Retina (tissue), 1 donor: ENCODE measurements around the gene HSD3B7.
"Not testable (repeated sequence)": the region's sequence is repeated elsewhere in the genome, so short reads cannot be mapped to it uniquely, and the experiment has no call there.

Experiments
- DNase-seq: peaks from one replicate; pipeline ENCODE4 v3.0.0-alpha.2; 2016

HSD3B7 gene

DNA sequence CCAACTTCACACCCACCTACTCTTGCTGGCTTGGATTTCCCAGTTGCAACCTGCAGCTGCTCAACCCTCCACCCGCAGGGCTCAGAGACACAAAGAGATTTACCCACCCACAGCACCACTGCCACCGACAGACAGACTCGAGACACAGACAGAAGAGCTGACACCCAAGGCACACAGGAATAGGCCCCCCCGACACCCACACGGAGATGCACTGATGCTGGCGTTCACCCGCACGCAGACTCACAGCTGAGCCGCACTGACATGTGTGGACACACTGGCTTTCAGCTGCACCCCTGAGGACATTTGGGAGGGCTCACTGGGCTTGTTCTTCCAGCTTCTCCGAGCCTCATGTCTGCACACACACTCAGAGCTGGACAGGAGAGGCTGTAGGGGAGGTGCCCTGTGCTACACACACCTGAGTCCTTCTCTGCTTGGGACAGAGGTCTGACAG lies 17.3 kb downstream of the HSD3B7 start:
- no peak for DNase-seq

DNA sequence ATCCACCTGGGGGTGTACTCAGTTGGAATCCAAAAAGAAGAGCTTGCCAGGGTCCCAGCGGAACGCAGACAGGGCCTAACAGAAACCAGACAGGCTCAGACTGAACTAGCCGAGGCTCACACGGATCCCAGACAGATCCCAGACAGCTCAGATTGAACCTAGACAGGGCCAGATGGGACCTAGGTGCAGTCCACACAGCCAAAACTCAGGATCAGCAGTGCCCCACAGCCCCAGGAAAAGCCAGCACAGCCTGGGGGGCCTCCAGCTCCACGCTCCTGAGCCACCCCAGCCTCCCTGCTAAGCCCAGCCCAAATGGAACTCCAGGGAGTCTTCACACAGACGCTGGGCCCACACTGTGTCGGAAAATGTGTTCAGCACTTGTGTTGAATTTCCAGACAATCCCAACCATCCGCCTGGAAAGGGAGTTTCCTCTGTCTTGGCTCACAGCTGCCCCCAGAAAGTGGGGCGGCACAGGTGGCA lies 17.9 kb downstream of the HSD3B7 start:
- DNase-seq = no peak

GRCh38 chr16:31003744-31004143 lies 18.7 kb downstream of the HSD3B7 start:
- no peak for DNase-seq

GRCh38 chr16:31004658-31005057 lies 19.7 kb downstream of the HSD3B7 start:
- DNase-seq = no peak

GRCh38 chr16:31005350-31006085 lies 20.5 kb downstream of the HSD3B7 start:
- DNase-seq = no peak

GRCh38 chr16:31006086-31006385 lies 21.0 kb downstream of the HSD3B7 start:
- DNase-seq = no peak

- DNase-seq = no peak
Measured at GRCh38 chr16:31006589-31006988, 21.6 kb downstream of the HSD3B7 start.

DNA sequence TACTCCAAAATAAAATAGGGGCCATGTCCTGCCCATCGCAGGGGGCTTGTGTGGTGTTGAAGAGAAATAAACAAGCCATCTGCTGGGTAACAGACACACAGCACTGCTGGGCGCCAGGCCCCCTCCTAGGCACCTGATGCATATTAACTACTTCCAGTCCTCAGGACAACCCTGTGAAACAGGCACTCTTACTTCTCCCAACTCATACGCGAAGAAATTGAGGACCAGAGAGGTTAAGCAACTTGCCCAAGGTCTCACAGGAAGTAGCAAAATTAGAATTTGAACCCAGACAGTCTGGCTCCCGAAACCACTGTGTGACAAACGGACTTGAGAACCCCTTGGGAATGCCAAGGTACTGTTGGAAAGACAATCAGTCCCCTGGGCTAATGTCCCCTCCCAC lies 22.7 kb downstream of the HSD3B7 start:
- no peak for DNase-seq

DNA sequence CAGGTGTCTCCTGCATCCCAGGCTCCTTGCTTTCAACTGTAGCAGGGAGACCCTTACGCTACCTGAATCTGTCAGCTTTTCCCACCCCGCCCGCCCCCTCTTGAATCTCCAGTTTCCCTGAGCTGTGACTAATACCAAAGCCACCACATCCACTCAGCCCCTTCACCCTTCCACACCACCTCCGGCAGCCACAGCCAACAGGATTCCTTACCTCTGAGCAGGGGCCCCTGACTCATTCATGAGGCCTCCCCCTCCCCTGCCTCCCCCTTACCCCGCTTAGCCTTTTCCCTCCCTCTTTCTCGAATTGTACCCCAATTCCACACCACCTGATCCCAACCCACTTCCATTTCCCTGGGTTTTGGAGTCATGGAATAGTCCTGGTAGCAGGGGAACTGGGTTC lies 23.1 kb downstream of the HSD3B7 start:
- DNase-seq = no peak

GRCh38 chr16:31008551-31008950 lies 23.5 kb downstream of the HSD3B7 start:
- DNase-seq = no peak

DNA sequence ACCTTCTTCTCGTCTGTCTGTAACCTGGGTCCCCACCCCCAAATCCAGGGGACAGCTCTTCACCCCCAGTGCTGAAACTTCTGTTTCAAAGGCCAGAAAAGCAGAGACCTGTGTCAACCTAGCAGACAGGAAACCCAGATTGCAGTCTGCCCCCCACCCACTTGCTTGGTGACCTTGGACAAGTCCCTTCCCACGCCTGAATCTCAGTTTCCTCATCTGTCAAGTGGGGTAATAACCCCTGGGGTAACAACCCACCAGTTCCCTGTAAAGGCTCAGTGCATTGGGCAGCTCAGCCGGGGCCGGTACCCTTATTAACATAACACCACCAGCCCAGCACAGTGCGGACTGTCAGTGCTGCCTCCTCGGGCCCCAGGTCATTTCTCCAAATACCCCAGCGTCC lies 24.1 kb downstream of the HSD3B7 start:
- DNase-seq = no peak

DNA sequence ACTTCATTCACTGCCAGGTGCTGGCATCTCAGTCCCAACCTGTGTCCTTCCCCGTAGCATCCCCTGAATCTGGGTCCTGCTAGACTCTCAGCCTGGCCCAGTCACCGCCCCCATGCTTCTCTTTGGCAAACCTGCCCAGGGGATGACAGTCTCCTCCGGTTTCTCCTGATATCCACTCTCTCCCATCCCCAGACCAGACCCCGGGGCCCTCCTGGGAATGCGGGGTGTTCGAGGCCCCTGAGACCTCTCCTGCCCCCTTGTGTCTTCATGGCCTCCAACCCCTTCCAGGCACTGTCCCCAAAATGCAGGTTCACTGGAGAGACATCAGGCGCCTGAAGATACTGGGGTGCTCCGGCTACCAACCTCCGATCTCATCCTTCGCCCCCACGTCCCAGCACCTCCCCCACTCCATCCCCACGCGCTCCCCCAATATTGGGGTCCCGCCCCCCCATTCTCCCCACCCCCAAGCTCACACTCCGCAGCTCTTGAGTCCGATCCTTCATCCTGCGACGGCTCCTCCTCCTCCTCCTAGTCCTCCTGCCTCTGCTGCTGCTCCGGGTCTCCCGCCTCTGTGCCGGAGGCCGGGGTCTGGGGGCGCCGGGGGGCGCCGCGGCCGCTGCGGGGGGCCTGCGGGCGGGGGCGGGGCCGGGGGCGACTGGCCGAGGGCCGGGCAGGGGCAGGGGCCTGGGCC lies 25.0 kb downstream of the HSD3B7 start:
- DNase-seq = no peak

DNA sequence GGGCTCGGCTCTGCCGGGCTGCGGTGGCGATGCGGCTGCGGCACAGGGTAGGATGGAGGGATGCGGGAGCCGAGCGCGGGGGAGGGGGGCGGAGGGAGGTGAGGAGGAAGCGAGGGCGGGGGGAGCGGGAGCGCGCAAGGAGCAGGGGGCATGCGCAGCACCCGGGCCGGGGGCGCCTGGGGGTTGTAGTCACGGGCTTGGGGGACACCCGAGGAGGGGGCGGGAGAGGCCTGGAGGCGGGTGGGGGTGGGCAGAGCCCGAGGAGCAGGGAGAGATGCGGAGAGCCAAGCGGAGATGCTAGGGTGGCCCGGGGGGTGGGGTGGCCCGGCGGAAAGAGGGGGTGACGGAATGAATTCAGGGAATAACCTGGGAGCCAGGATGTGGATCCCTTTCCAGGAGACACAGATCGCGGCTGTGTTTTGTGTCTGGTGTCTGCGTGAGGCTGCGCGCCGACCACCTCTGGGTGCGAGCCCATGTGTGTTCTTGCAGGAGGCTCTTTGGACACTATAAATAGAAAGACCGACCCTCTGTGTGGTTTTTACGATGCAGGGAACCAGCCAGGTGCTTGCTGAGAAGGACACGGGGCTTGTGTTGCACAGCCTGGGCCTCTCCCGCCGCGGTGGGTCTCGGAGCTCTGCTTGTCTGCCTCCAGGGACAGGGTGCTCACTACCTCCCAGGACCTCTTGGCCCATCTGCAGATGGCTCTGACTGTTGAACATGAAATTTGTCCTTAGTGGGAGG lies 25.7 kb downstream of the HSD3B7 start, which contains the start of gene STX1B:
Gene STX1B (minus strand): TSS at position 54 of the 741 bp plus-strand sequence. CDS start 242 bp downstream, outside the sequence.
- DNase-seq = peak; percentile 59

DNA sequence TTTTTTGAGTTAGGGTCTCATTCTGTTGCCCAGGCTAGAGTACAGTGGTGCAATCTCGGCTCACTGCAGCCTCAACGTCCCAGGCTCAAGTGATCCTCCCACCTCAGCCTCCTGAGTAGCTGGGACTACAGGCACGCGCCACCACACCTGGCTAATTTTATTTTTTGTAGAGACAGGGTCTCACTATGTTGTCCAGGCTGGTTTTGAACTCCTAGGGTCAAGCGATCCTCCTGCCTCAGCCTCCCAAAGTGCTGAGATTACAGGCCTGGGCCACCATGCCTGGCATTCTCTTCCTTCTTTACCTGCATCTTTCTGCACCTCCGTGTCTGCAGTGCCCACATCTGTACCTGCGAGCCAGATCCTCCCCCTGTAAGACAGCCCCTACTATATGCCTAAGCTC lies 26.8 kb downstream of the HSD3B7 start:
- DNase-seq = not testable (repeated sequence)

GRCh38 chr16:31013292-31013691 lies 28.3 kb downstream of the HSD3B7 start:
- DNase-seq = not testable (repeated sequence)

DNA sequence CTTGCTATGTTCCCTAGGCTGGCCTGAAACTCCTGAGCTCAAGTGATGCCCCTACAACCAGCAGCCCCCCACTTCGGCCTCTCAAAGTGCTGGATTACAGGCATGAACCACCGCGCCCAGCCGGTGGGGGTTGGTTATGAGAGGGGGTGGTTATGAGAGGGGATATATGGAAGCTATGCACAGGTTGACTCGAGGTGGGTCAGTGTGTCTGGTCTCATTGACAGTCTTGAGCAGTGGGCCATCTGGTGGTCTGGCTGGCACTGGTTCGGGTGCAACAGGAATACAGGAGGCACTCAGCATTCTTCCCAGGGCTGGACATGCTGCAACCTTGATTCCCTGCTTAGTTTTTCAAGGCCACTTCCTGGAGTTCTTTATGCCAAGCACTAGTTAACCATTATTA lies 31.0 kb downstream of the HSD3B7 start:
- DNase-seq = no peak

- not testable (repeated sequence) for DNase-seq
Measured at GRCh38 chr16:31017756-31018155, 32.7 kb downstream of the HSD3B7 start.

DNA sequence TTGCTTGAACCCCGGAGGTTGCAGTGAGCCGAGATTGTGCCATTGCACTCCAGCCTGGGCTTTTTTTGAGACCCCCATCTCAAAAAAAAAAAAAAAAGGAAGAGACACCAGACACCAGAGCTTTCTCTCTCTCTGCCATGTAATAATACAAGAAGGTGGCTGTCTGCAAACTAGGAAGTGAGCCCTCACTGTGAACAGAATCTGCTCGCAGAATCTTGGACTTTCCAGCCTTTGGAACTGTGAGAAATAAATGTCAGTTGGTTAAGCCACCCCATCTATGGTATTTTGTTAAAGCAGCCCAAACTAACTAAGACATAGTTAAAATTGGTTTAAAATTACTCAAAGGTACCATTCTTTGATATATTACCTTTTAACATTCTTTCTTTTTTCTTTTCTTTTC lies 35.5 kb downstream of the HSD3B7 start:
- DNase-seq = no peak

GRCh38 chr16:31022544-31023251 lies 37.7 kb downstream of the HSD3B7 start:
- DNase-seq = no peak

GRCh38 chr16:31023252-31023602 lies 38.2 kb downstream of the HSD3B7 start:
- DNase-seq = no peak

GRCh38 chr16:31023627-31024226 lies 38.7 kb downstream of the HSD3B7 start:
- DNase-seq = no peak

DNA sequence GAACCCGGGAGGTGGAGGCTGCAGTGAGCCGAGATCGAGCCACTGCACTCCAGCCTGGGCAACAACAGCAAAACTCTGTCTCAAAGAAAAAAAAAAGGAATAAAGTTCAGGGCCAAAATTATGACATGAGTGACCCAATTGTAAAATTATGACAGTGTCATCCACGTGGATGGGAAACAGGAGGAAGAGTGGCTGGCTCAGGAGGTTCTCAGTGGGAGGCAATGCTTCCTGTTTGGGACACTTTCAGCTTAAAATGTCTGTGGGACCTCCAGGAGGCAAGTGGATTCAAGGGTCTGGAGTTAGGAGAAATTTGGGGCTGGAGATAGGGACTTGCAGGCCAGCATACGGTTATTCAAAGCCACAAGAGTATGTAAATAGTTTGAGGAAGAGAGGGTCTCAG lies 40.3 kb downstream of the HSD3B7 start:
- no peak for DNase-seq

- DNase-seq = no peak
Measured at GRCh38 chr16:31029272-31029671, 44.3 kb downstream of the HSD3B7 start.
